Glutamatergic neuron (in vitro differentiated cells): ENCODE results near the gene MSI2. TPM values are rescaled to one million over a fixed set of nuclear protein-coding genes. Genes with fewer than 3 reads are reported as not detected.
A peak's percentile ranks its signal among the peaks of the same experiment; 100 is the strongest.

Experiments used
- DNase-seq: peaks from one replicate; pipeline ENCODE4 v3.0.0; 2022
- H3K27ac Mint-ChIP-seq: one replicate; pipeline ENCODE4 v1.8.0; 2020; ENCODE audit warnings: mild to moderate bottlenecking, mixed read lengths, inconsistent platforms; ENCODE audit not compliant: unreplicated experiment
- H3K27me3 Mint-ChIP-seq: one replicate; pipeline ENCODE4 v1.8.0; 2020; ENCODE audit warnings: mild to moderate bottlenecking, moderate library complexity, mixed read lengths, inconsistent platforms; ENCODE audit not compliant: unreplicated experiment
- H3K36me3 Mint-ChIP-seq: one replicate; pipeline ENCODE4 v1.8.0; 2020; ENCODE audit warnings: mild to moderate bottlenecking, mixed read lengths, inconsistent platforms; ENCODE audit not compliant: unreplicated experiment
- H3K4me1 Mint-ChIP-seq: one replicate; pipeline ENCODE4 v1.8.0; 2020; ENCODE audit warnings: mild to moderate bottlenecking, low read depth, mixed read lengths, inconsistent platforms; ENCODE audit not compliant: unreplicated experiment
- H3K4me3 Mint-ChIP-seq: one replicate; pipeline ENCODE4 v1.8.0; 2020; ENCODE audit warnings: mild to moderate bottlenecking, mixed read lengths, inconsistent platforms; ENCODE audit not compliant: unreplicated experiment
- H3K9me3 Mint-ChIP-seq: one replicate; pipeline ENCODE4 v1.8.0; 2020; ENCODE audit warnings: mild to moderate bottlenecking, moderate library complexity, mixed read lengths, inconsistent platforms; ENCODE audit not compliant: unreplicated experiment
- total RNA-seq: library from RNA; stranded (reverse); fragmentation: NEBNext Ultra II Directional; extraction: Animal tissue kit (Norgen Biotek cat#: 25700); gene quantifications from one replicate; pipeline ENCODE4 v1.2.1, GENCODE V29; 2021; ENCODE audit not compliant: unreplicated experiment
- TF ChIP-seq, protein P1 (sequence below): fragments of 200-600 bp; sonication (generic); IDR thresholded peaks from one replicate; pipeline ENCODE4 v1.5.0; 2021; ENCODE audit not compliant: partially characterized antibody, unreplicated experiment

Gene MSI2
- total RNA-seq, 1 donor from 2014 or later: 141 TPM

DNA sequence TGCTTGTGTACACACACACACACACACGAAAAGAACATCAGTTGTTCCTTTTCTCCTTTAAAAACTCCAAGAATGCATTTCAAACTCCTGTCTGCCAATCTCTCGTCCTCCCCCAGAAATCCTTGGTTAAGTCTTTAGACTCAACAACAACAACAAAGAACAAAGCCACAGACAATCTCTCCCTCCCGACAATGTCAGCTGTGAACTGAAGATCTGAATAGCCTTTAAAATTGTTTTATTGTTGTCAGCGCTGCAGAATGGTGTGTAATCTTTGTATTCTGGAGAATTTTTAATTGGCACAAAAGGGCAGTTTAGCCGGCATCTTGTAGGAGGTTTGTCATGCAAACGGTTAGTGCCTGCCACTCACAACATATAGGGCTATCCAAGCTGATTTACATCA, 219.5 kb downstream of the MSI2 start:
- TF ChIP-seq, protein P1, sequence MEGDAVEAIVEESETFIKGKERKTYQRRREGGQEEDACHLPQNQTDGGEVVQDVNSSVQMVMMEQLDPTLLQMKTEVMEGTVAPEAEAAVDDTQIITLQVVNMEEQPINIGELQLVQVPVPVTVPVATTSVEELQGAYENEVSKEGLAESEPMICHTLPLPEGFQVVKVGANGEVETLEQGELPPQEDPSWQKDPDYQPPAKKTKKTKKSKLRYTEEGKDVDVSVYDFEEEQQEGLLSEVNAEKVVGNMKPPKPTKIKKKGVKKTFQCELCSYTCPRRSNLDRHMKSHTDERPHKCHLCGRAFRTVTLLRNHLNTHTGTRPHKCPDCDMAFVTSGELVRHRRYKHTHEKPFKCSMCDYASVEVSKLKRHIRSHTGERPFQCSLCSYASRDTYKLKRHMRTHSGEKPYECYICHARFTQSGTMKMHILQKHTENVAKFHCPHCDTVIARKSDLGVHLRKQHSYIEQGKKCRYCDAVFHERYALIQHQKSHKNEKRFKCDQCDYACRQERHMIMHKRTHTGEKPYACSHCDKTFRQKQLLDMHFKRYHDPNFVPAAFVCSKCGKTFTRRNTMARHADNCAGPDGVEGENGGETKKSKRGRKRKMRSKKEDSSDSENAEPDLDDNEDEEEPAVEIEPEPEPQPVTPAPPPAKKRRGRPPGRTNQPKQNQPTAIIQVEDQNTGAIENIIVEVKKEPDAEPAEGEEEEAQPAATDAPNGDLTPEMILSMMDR: no peak
- no peak for DNase-seq
- H3K36me3 Mint-ChIP-seq: no peaks in the 10 kb centered on the region
- H3K4me3 Mint-ChIP-seq: no peak overlapping the region
- peaks cover 47% of the 10 kb centered on the region for H3K4me1 Mint-ChIP-seq
- peaks cover 12% of the 10 kb centered on the region for H3K9me3 Mint-ChIP-seq
- H3K27me3 Mint-ChIP-seq: peaks cover 4% of the 10 kb centered on the region
- H3K27ac Mint-ChIP-seq: peak overlapping the region; percentile 3

DNA sequence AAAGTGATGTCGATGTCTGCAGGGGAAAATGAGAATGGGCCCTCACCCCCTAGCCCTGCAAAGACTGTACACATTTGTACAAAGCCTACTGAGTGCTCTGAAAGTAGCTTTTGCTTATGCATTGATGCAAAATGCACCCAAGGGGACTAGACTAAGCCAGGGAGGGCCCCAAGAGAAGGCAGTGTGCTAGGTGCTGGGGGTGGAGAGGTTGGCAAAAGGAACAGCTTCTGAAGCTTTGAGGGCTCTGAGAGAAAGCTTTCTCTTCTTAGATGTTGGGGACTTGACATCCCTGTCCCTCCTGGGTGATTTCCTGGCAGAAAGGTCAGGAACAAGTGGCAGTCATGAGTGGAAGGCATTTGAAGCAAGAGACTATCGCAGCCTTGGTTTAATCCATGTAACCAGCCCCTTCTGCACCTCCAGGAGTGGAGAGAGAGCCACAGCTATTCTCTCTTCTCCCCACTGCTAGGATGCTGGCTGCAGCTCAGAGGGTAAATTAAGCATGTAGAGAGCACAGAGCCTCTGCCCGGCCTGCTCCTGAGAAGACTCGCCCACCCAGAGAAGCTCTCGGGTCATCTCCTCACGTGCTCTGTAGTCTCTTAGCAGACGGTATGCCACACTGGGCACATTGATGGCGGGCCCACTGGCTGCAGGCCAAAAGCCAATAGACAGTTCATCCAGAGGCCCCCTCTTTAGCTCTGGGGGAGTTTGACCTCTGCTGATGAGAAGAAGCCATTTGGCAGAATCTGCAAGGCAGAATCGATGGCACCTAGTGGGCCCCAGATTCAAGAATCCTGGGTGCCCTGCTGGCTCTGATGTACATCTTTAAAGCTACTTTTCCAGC, 221.4 kb downstream of the MSI2 start:
- H3K27ac Mint-ChIP-seq: peak overlapping the region; percentile 65
- peak overlapping the region; percentile 47 for H3K4me3 Mint-ChIP-seq
- TF ChIP-seq, protein P1: no peak
- DNase-seq: no peak
- no peaks in the 10 kb centered on the region for H3K36me3 Mint-ChIP-seq
- H3K9me3 Mint-ChIP-seq: peaks cover 10% of the 10 kb centered on the region
- peaks cover 4% of the 10 kb centered on the region for H3K27me3 Mint-ChIP-seq
- peaks cover 44% of the 10 kb centered on the region for H3K4me1 Mint-ChIP-seq

DNA sequence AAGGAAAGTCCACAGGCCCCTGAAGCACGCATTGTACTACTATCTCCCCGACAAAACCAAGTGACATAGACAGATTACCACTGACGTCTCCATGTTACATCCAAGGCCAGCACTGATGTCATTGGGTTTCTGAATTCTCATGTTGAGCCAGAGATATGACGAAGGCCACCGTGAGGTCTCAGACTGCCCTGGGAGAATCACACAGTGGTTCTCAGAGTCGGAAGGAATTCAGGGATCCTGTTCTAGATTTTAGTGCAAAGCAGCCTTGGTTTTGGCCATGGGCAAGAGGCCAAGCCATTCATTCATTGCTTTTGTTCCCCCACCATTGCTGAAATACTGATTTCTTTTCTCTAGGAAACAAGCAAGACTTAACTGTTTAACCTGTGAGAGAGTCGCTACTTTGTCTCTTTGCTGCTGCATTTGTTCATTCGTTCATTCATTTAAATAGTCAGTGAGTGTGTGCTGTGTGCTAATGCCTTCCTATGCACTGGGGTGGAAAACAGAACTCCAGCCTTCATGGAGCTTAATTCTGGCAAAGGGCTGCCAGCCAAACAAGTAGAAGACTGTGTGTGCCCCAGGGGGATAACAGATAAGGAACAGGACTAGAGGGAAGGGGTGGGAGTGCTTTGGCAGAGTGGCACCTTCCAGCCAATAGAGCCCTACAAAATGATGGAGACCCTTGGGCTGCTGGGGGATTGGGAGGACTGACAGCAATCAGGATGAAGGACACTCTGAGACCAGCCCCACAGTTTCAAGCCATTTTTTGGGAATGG, 222.3 kb downstream of the MSI2 start:
- Mint-ChIP-seq H3K4me1 (peaks cover 43% of the 10 kb centered on the region), H3K4me3 (no peak overlapping the region), H3K9me3 (peaks cover 6% of the 10 kb centered on the region), H3K27me3 (peaks cover 7% of the 10 kb centered on the region), H3K27ac (no peak overlapping the region), H3K36me3 (no peaks in the 10 kb centered on the region)
- no peak for DNase-seq
- TF ChIP-seq, protein P1: no peak

DNA sequence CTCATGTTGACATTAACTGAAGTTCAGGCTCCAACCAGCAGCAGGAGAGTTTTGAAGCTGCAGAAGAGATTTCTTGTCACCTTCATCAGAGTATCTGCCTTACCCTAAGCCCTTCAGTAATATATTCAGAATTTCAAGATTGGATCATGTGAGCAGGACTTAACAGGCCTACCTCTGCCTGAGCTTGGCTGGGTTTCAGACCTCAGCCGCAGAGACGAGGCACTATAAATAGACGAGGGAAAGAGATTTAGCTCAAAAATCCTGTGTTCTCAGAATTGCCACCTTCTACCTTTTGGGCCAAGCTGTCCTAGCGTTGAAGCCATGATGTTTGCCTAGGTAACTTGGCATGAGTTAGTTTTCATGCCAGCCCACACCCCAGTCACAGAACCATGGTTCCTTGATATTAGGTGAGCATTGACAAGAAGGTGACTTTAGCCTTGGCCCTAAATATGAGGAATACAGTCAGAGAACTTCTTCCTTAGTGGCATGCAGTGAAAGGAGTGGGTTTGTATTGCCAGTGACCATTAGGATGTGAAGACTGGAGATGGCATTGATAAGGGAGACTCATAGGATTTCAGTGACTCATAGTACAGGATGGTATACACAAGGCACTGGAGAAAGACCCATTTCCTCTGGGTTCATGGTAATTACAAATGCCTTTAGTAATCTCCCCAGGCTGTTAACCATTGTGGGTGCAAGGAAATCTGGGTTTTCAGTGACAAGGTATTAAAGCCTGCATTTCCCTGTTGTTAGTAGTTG, 224.3 kb downstream of the MSI2 start:
- TF ChIP-seq, protein P1: no peak
- H3K27me3 Mint-ChIP-seq: peaks cover 6% of the 10 kb centered on the region
- peaks cover 28% of the 10 kb centered on the region for H3K4me1 Mint-ChIP-seq
- no peak overlapping the region for H3K4me3 Mint-ChIP-seq
- H3K36me3 Mint-ChIP-seq: no peaks in the 10 kb centered on the region
- peaks cover 4% of the 10 kb centered on the region for H3K9me3 Mint-ChIP-seq
- no peak for DNase-seq
- H3K27ac Mint-ChIP-seq: no peak overlapping the region
